Ishikawa (cell line): ENCODE results near the gene KRTAP10-8.

Experiments
- CREB1 ChIP-seq: IDR thresholded peaks from 2 replicates; pipeline ENCODE4 v1.6.1; 2012; ENCODE audit warnings: low read depth
- FOXM1 ChIP-seq: IDR thresholded peaks from 2 replicates; pipeline ENCODE4 v1.6.1; 2012; ENCODE audit warnings: low read depth, borderline replicate concordance
- TAF1 ChIP-seq: IDR thresholded peaks from 2 replicates; pipeline ENCODE4 v1.6.1; 2012; ENCODE audit warnings: low read depth, mild to moderate bottlenecking
- YY1 ChIP-seq: IDR thresholded peaks from 2 replicates; pipeline ENCODE4 v1.6.1; 2012; ENCODE audit warnings: low read depth

GRCh38 chr21:44595524-44595923 is 16.4 kb upstream of the KRTAP10-8 start:
- TF ChIP-seq TAF1 (no peak), FOXM1 (no peak), YY1 (no peak), CREB1 (no peak)
